Articular chondrocyte of knee joint (primary cell): ENCODE data around the gene ZNF444. TPM values are rescaled to one million over a fixed set of nuclear protein-coding genes. Genes with fewer than 3 reads are reported as not detected.

ENCODE experiments used
- small RNA-seq: library from RNA; depleted of rRNA; stranded (forward); fragments of <200 nt; gene quantifications from one replicate; pipeline ENCODE3, GENCODE V24; 2012
- total RNA-seq: library from RNA; depleted of rRNA; stranded (reverse); fragments of >200 nt; gene quantifications from 2 replicates; pipeline ENCODE4 v1.2.3, GENCODE V29; 2012

The ZNF444 gene
- 8.1 and 9.9 TPM in 2 replicates for total RNA-seq

GRCh38 chr19:56140583-56141416, at the start of gene ZNF444:
ZNF444 (plus strand) TSS chr19:56141287; CDS start chr19:56146912, 5,625 bp downstream.

GRCh38 chr19:56121180-56122167, 19.6 kb upstream of the ZNF444 start, which contains the start of gene ZNF787:
ZNF787 (minus strand) TSS chr19:56121295; CDS start chr19:56103217, 18,078 bp downstream.

GRCh38 chr19:56175861-56176307, 34.8 kb downstream of the ZNF444 start, which contains the start of gene GALP:
GALP (plus strand) TSS chr19:56176008; CDS start chr19:56177109, 1,101 bp downstream.

GRCh38 chr19:56197646-56198045, 56.6 kb downstream of the ZNF444 start, which contains the start of gene ZSCAN5B:
ZSCAN5B (minus strand) TSS chr19:56197783; CDS start chr19:56193052, 4,731 bp downstream.

GRCh38 chr19:56201973-56202372, 60.9 kb downstream of the ZNF444 start, which contains the start of gene ZSCAN5C:
ZSCAN5C (plus strand) TSS chr19:56202273; CDS start chr19:56205914, 3,641 bp downstream.

Small RNA genes lying within 50 kb of the gene (small RNA-seq; reads per million reads assigned to genes)
- gene AC024580.2, result not detected
- gene RF00019, result not detected

Other genes starting within 250 kb of the ZNF444 start
- not detected in 2 replicates for gene NLRP13, start 209.0 kb upstream of the ZNF444 start, total RNA-seq
- not detected in 2 replicates for gene NLRP8, start 193.5 kb upstream of the ZNF444 start, total RNA-seq
- not detected in 2 replicates for gene NLRP5, start 154.5 kb upstream of the ZNF444 start, total RNA-seq
- gene ZNF787, start 20.0 kb upstream of the ZNF444 start, total RNA-seq, result 12.0 and 12.8 TPM in 2 replicates
- gene GALP, start 34.7 kb downstream of the ZNF444 start, total RNA-seq, result not detected in 2 replicates
- not detected in 2 replicates for gene ZSCAN5B, start 56.5 kb downstream of the ZNF444 start, total RNA-seq
- gene ZSCAN5C, start 61.0 kb downstream of the ZNF444 start, total RNA-seq, result not detected in 2 replicates
- not detected in 2 replicates for gene EDDM13, start 131.5 kb downstream of the ZNF444 start, total RNA-seq
- 5.7 and 7.6 TPM in 2 replicates for gene ZSCAN5A, start 173.6 kb downstream of the ZNF444 start, total RNA-seq